ENCODE data around the gene GLRX2. TPM values are rescaled to one million over a fixed set of nuclear protein-coding genes. Genes with fewer than 3 reads are reported as not detected.

GLRX2 gene, protein sequence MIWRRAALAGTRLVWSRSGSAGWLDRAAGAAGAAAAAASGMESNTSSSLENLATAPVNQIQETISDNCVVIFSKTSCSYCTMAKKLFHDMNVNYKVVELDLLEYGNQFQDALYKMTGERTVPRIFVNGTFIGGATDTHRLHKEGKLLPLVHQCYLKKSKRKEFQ
- 10 to 100 TPM in 1 of 2 donors, 1 to 10 TPM in 1; 5.2 to 19.3 TPM for total RNA-seq

DNA sequence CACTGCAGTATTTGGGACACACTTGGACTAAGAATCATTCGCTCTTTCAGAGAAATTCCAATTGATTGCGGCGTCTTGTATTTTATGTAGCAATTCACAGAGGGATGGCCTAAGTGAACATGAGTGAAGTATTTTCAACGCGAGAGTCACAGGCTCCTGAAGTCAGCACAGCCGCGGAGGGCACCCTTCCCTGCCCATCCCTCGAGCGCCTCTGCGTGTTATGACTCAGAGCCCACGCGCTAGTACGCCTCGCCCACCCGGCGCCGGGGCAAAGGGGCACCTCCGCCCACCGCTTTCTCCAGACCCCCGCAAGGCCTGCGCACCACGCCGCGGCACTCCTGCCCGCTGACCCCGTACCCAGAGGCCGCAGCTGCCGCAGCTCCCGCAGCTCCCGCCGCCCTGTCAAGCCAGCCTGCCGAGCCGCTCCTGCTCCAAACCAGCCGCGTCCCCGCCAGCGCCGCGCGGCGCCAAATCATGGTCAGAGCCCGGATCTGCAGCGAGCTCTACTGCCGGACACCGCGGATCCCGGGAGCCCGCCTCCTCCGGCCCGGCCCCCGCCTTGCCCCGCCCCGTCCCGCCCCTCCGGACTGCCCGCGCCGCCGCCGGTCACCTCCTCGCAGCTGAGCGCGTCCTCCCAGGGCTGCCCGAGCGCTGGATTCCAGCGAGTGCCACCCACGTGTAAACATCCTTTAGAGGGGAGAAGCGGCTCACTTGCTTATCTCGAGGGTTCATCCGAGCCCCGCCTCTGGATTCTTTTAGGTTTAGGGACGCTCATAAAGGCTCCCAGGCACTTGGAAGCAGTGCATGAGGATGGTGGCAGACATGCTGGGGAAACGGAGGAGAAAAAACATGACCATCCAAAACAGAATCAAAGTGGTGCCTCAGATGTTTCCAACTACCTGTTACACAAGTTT, at the start of gene GLRX2:
Gene GLRX2 (minus strand): TSS at position 508 of the 914 bp plus-strand sequence. CDS start 32 bp downstream, at position 476.

DNA sequence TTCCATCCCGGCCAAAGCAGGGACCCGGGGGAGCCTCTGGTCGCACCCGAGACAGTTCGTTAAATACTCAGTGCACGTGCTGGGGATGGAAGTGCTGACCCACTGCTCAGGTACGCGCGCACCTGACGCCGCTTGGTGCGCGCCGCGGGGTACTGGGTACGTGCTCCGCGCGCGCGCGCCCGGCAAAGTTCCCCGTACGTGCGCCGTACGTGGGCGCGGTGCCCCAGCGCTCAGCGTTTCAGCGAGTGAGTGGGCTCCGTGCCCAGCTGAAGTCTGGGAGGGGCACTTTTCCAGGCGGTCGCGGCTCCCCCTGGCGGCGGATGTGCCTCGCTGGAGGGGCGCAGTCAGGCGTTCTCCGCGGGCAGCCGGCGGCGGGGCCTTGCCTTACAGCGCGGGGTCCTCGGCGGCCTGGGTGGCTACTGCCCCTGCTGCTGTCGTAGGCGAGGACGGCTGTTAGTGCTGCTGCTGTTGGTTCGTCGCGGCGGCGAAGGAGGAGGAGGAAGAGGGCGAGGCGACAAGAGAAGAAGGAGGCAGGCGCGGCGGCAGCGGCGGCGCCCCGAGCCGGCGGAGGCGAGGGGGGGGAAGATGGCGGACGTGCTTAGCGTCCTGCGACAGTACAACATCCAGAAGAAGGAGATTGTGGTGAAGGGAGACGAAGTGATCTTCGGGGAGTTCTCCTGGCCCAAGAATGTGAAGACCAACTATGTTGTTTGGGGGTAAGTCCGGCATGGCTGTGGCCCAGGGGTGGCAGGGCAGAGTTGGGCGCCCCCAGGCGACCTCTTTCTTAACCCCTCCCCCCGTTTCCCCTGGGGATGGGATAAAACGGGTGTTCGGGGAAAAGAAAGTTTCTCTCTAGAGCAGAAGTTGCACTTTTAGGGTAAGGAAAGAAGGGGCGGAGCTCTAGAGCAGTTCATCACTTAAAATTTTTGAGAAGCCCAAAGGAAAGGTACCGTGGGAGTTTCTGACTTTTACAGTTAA, 16.7 kb upstream of the GLRX2 start, which contains the start of gene CDC73:
Gene CDC73 (plus strand): TSS at position 416 of the 978 bp plus-strand sequence. CDS start 170 bp downstream, at position 586.

DNA sequence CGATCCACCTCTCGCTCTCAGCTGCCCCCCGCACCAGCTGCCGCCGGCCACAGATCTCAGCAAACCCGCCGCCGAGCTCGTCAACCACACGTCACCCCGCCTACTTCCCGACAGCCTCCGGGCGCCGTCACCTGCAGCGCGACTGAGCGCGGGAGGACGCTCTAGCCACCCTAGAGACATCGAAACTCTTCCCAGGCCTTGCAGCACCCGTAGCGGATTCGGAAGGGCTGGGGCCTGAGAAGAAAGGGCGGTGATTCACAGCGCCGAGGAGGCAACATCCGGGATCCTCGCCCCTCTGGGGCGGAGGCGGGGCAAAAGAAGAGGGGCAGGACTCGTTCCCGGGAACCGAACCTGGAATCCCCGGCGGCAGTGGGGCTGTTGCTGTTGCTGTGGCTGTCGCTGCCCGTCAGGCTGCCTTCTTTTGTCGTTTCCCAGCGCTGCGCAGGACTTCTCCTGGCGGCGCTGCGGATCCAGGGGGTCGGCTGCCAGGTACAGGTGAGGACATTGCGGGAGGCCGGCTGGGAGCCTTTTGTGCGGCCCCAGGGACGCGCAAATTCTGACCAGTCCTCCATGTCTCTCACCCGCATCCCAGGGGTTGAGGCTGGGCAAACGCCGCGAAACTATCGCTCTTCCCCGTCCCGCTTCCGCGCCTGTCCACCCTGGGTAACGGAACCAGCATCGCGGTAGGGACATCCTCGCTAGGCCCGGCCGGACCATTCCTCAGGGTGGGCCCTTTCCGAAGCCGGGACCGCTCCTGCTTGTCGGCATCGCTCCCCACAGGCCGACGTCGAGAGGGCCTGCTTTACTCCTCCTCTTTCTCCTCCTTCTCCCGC, 45.7 kb downstream of the GLRX2 start, which contains the start of the genes RO60 and UCHL5:
Gene RO60 (plus strand): TSS at position 331 of the 833 bp plus-strand sequence. CDS start 9,443 bp downstream, outside the sequence.
Gene UCHL5 (minus strand): TSS at position 79 of the 833 bp plus-strand sequence. CDS start 100 bp downstream, outside the sequence.

Small RNA genes lying within 50 kb of the gene (small RNA-seq; reads per million reads assigned to genes)
- 0.13 to 0.23 reads per million in 2 donors for gene MIR1278
- 2.2 to 12.5 reads per million in 2 donors for gene SCARNA18B

Other genes with a start within 250 kb of the GLRX2 start
- 10 to 100 TPM; 21.3 to 41.3 TPM for gene UCHL5, start 46.1 kb downstream of the GLRX2 start, total RNA-seq
- gene RO60, start 45.8 kb downstream of the GLRX2 start, total RNA-seq, result 100 to 1,000 TPM; 147 to 159 TPM
- gene CDC73, start 16.6 kb upstream of the GLRX2 start, total RNA-seq, result 10 to 100 TPM; 19.6 to 33.3 TPM
- gene B3GALT2, start 81.2 kb upstream of the GLRX2 start, total RNA-seq, result 1 to 10 TPM in 1 of 2 donors, under 1 TPM in 1; 0.67 to 1.0 TPM

All from melanocyte of skin (primary cell).